ENCODE results near the gene TMEM256.

TMEM256 gene

DNA sequence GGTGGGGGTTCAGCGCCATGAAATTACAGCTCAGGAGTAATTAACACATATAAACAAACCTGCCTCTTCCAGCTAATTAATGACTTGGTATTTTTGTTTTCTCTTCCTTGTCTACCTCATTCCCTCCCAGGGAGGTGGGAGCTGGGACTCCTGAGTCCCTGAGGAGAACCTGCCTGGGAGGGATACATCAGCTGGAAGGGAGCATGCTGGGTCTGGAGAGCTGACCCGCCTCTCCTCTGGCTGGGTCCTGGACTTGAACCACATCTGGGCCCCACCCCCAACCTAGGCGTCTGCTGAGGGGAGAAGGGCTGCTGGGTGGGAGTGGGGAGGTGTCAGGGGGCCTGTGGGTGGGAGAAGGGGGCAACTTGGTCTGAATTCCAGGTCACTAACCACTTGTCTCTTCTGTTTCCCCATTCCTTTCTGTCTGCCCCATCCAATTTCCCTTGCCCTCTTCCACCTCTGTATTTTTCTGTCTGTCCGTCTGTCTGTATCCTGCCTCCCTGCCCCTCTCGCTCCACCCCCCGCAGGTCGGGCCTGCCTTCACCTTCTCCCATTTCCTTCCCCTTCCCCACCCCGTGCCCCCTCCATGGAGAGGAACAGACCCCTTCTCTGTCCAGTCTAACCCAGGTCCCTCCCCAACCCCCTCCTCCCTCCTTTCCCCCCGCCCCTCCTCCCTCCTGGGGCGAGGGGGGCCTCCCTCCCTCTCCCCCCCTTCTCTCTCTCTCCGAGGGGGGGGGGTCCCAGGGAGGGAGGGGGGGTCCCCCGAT lies 3.8 kb upstream of the TMEM256 start, which contains the start of gene NLGN2:
NLGN2 (plus strand) TSS at position 361 of the 767 bp plus-strand sequence. CDS start 411 bp downstream, outside the sequence.
- DNase-seq (ENCODE audit: low read depth): no peak

DNA sequence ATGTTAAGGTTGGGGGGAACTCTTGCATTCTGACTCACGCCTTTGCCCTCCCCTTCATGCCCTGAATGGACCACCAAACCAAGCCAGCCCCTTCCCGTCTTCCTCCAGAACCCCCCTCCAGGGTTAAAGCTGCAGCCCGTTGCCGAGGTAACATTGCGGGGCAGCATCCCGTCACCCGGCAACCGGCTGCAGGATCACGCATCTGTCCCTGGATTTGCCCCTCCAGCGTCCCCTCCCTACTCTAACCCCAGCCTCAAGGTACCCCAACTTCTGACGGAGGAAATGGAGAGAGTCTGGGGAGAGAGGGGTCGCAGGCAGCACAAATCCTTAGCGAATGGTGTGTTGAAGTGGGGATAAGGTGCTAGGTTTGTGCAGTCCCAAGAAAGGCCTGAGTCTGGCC lies 3.2 kb upstream of the TMEM256 start:
- no peak for DNase-seq (ENCODE audit: low read depth)

DNA sequence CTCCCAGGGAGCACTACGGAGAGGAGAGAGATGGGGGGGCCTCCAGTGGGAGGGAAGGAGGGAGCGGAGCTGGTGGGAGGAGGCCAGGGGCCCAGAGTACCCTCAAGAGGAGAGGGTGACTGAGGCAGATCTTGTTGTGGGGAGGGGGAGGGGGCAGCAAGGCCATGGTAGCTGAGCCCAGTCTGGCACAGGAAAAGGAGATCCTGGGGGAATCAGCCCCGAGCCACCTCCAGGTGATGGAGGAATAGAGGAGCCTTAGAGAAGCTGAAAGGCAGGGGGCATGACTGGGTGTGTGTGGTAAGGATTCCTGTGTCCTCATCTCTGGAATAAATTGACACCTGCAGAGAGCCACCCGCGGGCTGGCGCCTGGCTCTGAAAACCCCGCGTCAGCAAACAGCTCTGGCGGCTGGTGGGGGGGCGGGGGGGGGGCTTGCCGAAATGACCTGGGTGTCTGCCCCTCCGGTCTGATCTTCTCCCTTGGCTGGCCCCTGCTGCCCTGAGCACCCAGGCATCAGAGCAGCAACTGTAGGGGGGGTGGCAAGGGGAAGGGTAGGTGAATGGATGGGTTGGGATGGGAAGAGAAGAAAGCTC lies 2.4 kb upstream of the TMEM256 start:
- no peak for DNase-seq (ENCODE audit: low read depth)

DNA sequence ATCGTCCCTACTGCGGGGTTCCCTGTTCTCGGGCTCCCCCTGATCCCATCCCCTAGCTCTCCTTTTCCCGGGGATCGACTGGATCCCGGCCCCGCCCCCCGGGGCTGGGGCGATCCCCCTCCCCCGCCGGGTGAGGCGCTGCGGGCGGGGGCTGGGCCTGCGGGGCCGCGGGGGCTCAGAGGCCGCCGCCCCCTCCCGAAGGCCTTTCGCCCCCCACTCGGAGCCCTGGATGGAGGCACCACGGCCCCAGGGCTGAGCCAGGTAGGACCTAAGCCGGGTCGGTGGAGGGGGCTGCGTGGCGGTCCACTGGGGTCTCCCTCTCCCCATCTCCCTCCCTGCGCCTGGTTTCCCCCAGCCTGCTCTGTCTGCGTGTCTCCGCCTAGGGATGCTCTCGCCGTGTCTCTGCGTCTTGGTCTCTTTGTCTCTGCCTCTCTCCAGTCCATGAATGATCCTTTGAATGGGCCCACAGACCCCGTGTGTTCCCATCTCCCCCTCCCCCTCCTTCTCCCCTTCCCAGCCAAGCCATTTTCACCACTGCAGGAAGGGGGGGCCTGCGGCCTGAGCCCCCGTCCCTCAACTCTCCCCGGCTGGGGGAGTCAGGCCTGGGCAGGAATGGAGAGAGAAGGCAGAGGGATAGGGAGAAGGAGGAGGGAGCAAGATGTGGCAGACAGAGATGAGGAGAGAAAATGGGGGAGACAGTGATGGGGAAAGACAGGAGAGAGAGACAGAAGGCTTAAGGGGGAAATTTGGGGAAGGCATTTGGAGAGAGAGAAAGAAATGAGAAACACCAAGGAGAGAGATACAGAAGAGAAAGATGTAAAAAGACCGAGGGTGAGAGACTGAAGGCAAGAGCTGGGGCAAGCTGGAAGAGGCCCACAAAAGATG lies 1.7 kb upstream of the TMEM256 start:
- DNase-seq (ENCODE audit: low read depth): no peak

DNA sequence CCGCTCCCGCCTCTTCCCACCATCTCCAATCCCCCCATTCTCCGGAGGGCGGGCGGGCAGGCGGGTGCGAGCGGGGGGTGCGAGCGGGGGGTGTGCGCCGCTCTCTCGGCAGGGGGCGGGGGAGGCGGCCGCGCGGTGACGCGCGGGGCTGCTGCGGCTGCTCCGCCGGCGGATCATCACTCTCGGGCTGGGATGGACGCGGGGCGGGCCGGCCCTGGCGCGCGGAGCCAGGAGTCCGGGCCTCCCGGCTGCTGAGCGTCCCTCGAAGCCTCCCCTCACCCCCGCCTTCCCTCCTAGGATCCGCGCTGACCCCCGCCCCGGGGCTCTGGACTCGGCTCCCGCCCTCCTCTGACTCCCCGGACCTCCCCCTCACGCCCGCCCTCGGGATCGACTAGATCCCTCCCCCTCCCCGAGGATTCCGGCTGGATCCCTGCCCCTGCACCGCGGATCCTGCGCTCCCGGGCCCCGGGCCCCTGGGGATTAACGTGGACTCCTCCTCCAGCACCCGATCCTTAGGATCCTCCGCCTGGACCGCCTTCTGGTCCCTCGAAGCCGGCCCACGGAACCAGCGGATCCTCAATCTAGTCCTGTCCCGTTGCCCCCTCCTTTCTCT lies 946 bp upstream of the TMEM256 start:
- DNase-seq (ENCODE audit: low read depth): no peak

DNA sequence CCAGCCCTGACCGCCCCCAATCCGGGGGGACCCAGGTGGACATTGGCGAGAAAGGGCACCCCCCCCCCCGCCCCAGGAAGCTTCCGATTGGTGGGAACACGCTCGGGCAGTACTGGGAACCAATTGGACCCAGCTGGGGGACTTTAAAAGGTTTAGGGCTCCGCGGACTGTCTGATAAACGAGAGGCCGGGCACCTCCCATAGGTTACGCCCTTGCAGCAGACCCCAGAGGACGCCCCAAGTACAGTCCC lies 245 bp downstream of the TMEM256 start:
- no peak for DNase-seq (ENCODE audit: low read depth)

DNA sequence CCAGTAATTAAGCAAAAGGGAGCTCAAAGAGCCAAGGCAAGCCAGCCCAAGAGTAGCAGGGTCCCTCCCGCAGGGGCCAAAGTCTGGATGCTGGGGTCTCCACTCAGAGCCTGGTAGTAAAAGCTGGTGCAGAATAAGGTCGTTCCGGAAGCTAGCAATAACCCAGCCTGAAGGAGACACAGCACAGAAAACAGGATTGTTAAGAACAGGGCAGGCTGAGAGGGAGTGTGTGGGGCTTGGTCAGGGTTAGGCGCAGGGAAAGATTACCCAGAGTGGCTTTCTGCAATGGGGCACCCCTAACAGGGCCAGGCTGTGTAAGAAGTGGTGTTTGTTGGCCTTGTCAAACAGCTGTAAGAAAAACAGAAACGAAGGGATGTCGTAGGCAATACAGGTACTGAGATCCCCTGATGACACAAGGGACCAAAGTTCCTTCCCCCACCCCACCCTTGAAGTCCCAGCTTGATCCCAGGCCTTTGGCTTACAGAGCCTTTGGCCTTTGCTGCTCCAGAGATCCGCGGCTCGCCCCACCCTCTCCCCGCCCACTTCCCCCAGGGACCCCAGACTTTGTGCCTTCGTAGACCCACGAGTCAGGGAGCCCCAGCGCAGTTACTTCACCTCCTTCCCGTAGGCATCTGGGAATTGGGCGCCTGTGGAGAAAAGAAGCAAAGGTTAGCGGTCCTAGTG lies 712 bp downstream of the TMEM256 start:
- DNase-seq (ENCODE audit: low read depth): no peak

DNA sequence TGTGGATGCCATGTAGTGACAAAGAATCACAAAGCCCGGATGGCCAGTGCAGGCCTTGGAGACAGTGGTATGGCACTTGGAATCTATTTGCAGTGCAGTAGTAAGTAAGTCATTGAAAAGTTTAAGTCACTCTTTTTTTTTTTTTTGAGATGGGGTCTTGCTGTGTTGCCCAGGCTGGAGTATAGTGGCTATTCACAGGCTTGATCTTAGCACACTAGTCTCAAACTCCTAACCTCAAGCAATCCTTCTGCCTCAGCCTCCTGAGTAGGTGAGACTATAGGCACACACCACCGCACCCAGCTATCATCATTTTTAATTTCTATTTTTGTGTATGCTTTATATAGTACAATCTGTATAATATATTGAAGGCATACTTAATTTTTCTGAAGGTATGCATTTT lies 5.3 kb downstream of the TMEM256 start:
- no peak for DNase-seq (ENCODE audit: low read depth)

DNA sequence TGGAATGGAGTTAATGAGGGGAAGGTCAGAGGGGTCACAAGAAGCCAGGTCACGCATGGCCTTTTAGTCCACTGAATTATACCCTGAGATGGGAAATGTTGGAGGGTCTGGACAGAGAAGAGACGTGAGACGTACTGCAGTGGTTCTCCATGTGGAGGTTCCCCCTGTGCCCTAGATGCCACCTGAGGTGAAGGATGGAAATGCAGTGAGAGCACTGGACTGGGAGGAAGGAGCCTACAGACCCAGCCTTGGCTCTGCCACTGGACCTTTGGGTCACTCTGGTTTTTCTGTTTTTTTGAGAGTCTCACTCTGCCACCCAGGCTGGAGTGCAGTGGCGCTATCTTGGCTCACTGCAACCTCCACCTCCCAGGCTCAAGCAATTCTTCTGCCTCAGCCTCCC lies 7.8 kb downstream of the TMEM256 start:
- DNase-seq (ENCODE audit: low read depth): no peak

DNA sequence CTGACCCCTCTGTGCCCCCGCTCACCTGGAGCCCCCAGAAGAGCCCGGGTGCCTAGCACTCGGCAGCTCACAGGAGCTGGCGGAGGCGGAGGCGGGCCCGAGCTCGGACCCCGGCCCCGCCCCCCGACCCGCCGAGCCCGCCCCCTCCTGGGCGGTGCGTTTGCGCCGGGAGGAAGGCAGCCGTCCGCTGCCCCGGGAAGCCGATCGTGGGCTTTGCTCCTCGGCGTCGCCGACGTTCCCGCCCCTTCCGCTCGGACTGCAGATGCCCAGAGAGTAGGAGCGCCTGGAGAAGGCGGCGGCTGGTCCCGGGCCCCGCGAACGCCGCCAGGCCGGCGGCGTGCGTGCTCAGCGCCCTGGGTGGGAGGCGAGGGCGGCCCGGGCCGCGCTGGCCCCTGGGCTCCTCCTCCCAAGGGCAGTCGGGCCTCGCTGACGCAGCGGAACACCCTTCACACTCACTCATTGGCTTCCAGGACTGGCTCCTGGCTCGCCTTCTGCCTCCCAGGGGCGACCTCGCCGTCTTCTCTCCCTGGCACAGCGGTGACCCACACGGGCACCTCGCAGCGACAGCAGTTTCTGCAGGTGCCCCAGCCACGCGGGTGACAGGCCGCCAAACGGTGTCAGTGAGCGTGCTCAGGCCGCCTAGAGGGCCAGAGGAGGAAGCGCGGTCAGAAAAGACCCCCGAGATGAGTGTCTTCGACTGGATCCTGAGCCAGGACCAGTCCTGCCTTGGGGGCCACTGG lies 9.3 kb downstream of the TMEM256 start, which contains the start of gene PLSCR3:
PLSCR3 (minus strand) TSS at position 74 of the 740 bp plus-strand sequence. CDS start 415 bp downstream, outside the sequence.
- no peak for DNase-seq (ENCODE audit: low read depth)

DNA sequence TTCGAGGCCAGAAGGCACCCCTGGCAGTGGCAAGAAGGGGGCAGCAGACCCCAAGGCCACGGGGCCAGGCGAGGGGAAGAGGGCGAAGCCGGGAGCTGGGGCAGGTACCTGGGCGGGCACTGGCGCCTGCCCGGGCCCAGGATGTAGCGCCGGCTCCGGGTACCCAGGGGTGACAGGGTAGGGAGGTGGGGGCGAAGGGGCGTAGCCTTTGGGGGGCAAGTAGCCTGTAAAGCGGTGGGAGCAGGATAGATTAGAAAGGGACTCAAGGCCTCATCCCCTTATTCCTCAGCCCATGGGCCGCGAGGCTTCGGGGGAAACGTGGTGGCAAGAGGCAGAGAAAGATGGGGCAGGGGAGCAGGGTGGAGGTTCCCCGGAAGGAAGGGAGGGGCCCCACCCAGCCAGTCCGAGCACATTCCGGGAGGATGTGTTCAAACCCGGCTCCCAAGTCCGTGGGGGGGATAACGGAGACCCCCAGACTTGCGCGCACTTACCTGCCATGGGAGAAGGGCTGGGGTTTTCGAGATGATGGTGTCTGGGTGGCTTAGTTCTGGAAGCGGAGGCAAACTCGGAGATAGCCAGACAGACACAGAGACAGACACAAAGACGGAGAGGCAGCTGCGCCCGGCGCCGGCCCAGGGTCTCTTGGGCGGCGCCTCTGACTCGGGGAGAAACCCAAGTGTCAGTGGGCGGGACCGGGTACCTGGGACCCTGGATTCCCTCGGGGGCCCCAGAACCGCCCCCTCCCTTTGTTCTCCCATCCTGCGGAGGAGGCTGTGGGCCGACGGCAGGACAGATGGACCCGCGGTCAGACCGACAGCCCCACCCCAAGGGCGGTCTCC lies 10.1 kb downstream of the TMEM256 start:
- no peak for DNase-seq (ENCODE audit: low read depth)

DNA sequence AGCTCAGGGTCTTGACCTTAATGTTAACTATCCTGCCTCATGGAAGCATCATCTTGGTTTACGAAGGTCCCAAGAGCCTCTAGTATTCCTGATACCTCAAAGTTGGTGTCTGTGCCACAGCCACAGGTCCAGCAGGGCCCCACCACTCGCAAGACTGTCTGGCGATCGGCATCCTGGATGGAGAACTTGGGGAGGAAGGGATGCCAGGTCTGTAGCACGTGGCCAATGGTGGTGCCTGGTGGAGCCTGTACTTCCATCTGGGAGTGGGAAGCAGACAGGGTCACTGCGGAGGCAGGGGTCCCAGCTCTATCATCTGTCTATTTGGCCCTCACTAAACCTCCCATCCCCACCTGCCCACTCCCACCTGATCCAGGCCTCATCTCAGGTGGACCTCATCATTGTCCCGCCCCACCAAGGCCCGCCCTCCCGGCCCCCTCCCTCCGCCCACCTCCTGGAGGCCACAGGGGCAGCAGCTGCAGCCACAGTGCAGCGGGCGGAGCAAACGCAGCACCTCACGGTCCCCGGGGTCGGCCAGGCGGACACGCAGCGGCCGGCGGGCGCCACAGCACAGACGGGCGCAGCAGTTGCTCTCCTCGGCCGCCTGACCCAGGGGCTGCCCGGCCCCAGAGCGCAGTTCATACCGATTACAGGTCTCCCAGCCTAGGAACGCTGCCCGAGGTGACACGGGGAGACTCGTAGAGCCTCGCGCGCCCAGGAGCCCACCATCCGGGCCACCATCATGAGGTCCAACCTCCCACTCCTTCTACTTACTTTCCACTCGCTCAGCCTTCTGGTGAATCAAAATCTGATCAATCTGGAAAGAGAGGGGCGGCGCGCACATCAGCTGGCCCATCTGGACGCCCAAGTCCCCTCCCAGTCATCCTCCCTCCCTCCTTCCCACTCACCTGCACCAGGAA lies 10.9 kb downstream of the TMEM256 start:
- DNase-seq (ENCODE audit: low read depth): no peak

DNA sequence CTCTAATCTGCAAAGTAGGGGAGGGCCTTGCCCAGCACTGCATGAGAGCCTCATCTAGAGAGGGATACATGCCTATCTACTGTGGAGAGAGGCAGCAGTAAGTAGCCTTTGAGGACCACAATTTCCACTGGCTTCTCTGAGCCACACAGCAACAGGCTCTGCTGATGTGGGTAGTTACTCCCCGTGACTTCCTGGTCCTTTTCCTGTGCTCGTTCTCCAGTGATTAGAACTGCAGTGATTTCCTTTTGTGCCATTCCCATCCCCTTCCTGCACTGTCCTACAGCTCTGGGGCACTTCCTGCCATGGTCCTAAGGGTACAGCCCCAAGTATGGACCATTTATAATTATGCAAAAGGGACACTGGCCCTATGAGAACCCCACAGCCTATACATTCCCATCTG lies 12.6 kb downstream of the TMEM256 start:
- no peak for DNase-seq (ENCODE audit: low read depth)

DNA sequence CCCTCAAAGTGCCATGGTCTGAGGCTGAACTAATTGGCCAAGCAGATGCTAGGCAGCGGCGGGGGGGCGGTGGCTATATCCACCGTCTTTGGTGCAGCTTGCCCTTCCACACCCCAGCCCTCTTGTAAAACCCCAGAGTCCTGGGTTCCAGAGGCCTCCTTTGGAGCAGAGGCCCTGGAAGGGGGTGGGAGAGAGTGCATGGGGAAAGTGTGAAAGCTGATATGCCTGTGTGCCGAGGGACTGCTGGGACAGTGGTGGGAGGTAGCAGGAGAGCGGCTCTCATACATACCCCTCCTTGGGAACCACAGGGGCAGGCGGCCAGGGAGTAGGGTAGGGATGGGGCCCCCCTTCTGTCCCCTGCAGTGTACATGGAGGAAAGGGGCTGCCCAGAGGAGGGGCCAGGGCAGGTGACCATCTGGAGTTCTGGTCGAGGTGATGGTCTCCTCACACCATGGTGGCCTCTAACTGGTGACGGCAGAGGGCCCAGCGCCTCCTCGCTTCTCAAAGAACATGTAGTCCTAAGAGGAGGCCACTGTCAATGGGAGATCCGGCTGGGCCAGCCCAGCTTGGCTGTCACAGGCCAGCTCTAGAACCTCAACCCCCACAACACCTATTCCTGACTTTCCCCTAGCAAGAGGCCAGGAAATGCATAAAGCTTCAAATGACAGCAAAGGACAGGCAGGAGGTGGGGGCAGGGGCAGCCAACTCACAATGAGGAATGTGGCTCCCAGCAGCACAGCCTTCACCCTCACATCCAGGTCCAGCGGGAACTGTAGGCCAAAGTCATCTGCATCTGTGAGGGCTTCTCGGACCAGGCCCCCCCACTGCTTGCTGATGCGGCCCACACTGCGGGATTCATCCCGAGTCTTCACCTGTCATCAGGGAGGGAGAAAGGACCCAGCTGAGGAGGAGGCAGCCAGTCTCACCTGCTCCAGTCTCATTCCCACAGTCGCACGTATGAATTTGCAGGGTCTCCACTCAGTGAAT lies 13.7 kb downstream of the TMEM256 start:
- no peak for DNase-seq (ENCODE audit: low read depth)

DNA sequence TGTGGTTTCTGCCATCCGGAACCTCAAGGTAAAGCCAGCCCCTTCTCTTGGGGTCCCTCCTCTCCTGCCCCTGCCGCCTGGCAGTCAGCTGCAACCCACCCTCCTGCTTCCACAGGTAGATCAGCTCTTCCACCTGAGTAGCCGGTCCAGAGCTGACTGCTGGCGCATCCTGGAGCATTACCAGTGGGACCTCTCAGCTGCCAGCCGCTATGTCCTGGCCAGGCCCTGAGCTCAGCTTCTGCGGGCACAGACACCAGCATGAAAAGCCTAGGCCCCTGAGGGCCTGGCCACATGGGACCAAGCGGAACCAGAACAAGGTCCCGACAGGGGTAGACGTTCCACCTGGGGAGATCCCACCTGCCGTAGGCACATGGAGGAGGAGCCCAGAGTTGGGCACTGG lies 15.0 kb downstream of the TMEM256 start:
- no peak for DNase-seq (ENCODE audit: low read depth)

DNA sequence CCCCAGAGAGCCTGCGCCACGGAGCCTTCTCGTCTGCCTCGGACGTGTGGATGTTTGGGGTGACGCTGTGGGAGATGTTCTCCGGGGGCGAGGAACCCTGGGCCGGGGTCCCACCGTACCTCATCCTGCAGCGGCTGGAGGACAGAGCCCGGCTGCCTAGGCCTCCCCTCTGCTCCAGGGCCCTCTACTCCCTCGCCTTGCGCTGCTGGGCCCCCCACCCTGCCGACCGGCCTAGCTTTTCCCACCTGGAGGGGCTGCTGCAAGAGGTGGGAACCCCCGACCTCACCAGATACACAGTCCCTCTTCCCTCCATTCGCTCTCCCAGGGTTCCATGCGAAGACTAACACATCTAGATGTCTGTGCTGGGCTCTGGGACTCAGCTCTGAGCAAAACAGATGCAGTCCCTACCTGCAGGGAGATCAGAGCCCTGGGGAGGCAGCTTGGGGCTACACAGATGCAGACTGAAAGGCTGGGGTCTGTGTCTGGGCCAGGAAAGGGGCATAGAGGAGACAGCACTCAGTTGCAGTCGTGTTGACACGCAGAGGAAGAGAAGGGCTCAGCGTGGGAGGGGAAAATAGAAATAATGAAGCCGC lies 19.3 kb downstream of the TMEM256 start:
- no peak for DNase-seq (ENCODE audit: low read depth)

DNA sequence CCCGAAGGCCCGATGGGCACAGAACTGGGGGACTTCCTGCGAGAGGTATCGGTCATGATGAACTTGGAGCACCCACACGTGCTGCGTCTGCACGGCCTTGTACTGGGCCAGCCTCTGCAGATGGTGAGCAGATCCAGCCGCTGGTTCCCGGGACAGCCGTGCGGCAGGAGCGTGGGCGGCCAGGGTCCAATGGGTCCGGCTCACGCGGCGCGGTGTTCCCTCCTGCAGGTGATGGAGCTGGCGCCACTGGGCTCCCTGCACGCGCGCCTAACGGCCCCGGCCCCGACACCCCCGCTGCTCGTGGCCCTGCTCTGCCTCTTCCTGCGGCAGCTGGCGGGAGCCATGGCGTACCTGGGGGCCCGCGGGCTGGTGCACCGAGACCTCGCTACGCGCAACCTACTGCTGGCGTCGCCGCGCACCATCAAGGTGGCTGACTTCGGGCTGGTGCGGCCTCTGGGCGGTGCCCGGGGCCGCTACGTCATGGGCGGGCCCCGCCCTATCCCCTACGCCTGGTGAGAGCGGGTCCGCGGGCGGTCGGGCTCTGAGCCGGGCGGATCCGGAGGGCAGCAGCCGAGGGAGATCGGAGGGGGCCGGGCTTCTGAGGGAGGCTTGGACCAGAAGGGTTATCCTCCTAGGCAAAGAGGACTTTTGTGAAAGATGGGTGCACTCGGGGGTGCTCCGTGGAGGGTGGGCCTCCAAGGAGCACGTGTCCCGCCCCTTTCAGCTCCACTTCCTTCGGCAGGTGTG lies 20.0 kb downstream of the TMEM256 start:
- DNase-seq (ENCODE audit: low read depth): no peak
